Kidney tubule cell (primary cell): ENCODE measurements around the gene ZBTB8A.
A peak's percentile ranks its signal among the peaks of the same experiment; 100 is the strongest.
"Not testable (repeated sequence)": the region's sequence is repeated elsewhere in the genome, so short reads cannot be mapped to it uniquely, and the experiment has no call there.

Experiments used
- DNase-seq: peaks from one replicate; pipeline ENCODE4 v3.0.0-alpha.2; 2018; ENCODE audit warnings: low spot score

Gene ZBTB8A

GRCh38 chr1:32538887-32539583, at the start of gene ZBTB8A:
Gene ZBTB8A (plus strand): TSS chr1:32539427. CDS start chr1:32592932, 53,505 bp downstream.
- peak; percentile 65 for DNase-seq

GRCh38 chr1:32489774-32490454, 49.3 kb upstream of the ZBTB8A start:
- no peak for DNase-seq

GRCh38 chr1:32491386-32491785, 47.8 kb upstream of the ZBTB8A start:
- no peak for DNase-seq

GRCh38 chr1:32494196-32494595, 45.0 kb upstream of the ZBTB8A start:
- DNase-seq = no peak

- no peak for DNase-seq
Observed at GRCh38 chr1:32494711-32495337, 44.4 kb upstream of the ZBTB8A start.

- DNase-seq = no peak
Observed at GRCh38 chr1:32496127-32496526, 43.1 kb upstream of the ZBTB8A start.

GRCh38 chr1:32498751-32499150, 40.5 kb upstream of the ZBTB8A start:
- no peak for DNase-seq

- peak; percentile 68 for DNase-seq
Observed at GRCh38 chr1:32500387-32501209, 38.6 kb upstream of the ZBTB8A start.

GRCh38 chr1:32501865-32502264, 37.4 kb upstream of the ZBTB8A start:
- DNase-seq = no peak

- DNase-seq = no peak
Observed at GRCh38 chr1:32503153-32503552, 36.1 kb upstream of the ZBTB8A start.

GRCh38 chr1:32507021-32507420, 32.2 kb upstream of the ZBTB8A start:
- no peak for DNase-seq

- DNase-seq = no peak
Observed at GRCh38 chr1:32508761-32509160, 30.5 kb upstream of the ZBTB8A start.

GRCh38 chr1:32509939-32510338, 29.3 kb upstream of the ZBTB8A start:
- no peak for DNase-seq

- DNase-seq = no peak
Observed at GRCh38 chr1:32516402-32516801, 22.8 kb upstream of the ZBTB8A start.

- DNase-seq = no peak
Observed at GRCh38 chr1:32518976-32519375, 20.3 kb upstream of the ZBTB8A start.

- no peak for DNase-seq
Observed at GRCh38 chr1:32521165-32521564, 18.1 kb upstream of the ZBTB8A start.

GRCh38 chr1:32525053-32525452, 14.2 kb upstream of the ZBTB8A start:
- DNase-seq = peak; percentile 33

GRCh38 chr1:32525661-32526444, 13.4 kb upstream of the ZBTB8A start:
- DNase-seq = no peak

GRCh38 chr1:32528550-32528949, 10.7 kb upstream of the ZBTB8A start:
- not testable (repeated sequence) for DNase-seq

GRCh38 chr1:32533792-32534327, 5.4 kb upstream of the ZBTB8A start:
- DNase-seq = no peak

GRCh38 chr1:32536117-32536516, 3.1 kb upstream of the ZBTB8A start:
- DNase-seq = no peak
